Measurements from ENCODE around the gene DCN.

- TF ChIP-seq EZH2 (IDR thresholded peaks at IDR 0.05; ENCODE audit: borderline replicate concordance, low read length) (no peak), CTCF (IDR thresholded peaks at IDR 0.05; ENCODE audit: low read length) (no peak)
Observed at GRCh38 chr12:91127306-91127705, 55.3 kb downstream of the DCN start.
